OCI-LY3 (cell line): ENCODE data around the gene EPN1.

Experiments
- H2AFZ ChIP-seq: fragments of 200-600, 300-600 bp; shearing (Covaris generic); 2 replicates; pipeline ENCODE4 v1.6.0; 2014; ENCODE audit warnings: antibody characterized with exemption, low read depth, low read length
- H3K27ac ChIP-seq: fragments of 200-600, 300-600 bp; sonication (generic); 2 replicates; pipeline ENCODE4 v1.5.1; 2014; ENCODE audit warnings: mild to moderate bottlenecking, low read length, moderate library complexity, mixed read lengths
- H3K27me3 ChIP-seq: fragments of 200-600, 300-600 bp; sonication (generic); 2 replicates; pipeline ENCODE4 v1.6.1; 2014; ENCODE audit warnings: low read depth, low read length, mixed read lengths
- H3K36me3 ChIP-seq: fragments of 200-600, 300-600 bp; sonication (generic); replicated peaks from 2 replicates; pipeline ENCODE3; 2014; ENCODE audit warnings: low read depth, low read length, mixed read lengths
- H3K4me1 ChIP-seq: fragments of 300-600, 200-600 bp; sonication (generic); 2 replicates; pipeline ENCODE4 v1.6.1; 2014; ENCODE audit warnings: low read length, mixed read lengths
- H3K4me2 ChIP-seq: fragments of 200-600, 300-600 bp; sonication (generic); 2 replicates; pipeline ENCODE4 v1.6.1; 2014; ENCODE audit warnings: low read length, mixed read lengths
- H3K4me3 ChIP-seq: fragments of 300-600, 200-600 bp; sonication (generic); 2 replicates; pipeline ENCODE4 v1.5.1; 2014; ENCODE audit warnings: antibody characterized with exemption, mild to moderate bottlenecking, low read length, moderate library complexity
- H3K79me2 ChIP-seq: fragments of 300-600, 200-600 bp; shearing (Covaris generic); 2 replicates; pipeline ENCODE4 v1.6.1; 2014; ENCODE audit warnings: mild to moderate bottlenecking, low read length, mixed read lengths
- H3K9ac ChIP-seq: fragments of 300-600, 200-600 bp; shearing (Covaris generic); 2 replicates; pipeline ENCODE4 v1.6.0; 2014; ENCODE audit warnings: mild to moderate bottlenecking, low read length, moderate library complexity
- H3K9me3 ChIP-seq: fragments of 200-600, 300-600 bp; shearing (Covaris generic); 2 replicates; pipeline ENCODE4 v1.6.1; 2014; ENCODE audit warnings: low read length, mixed read lengths; ENCODE audit not compliant: insufficient read depth
- H4K20me1 ChIP-seq: fragments of 200-600, 300-600 bp; sonication (generic); 2 replicates; pipeline ENCODE4 v1.6.1; 2016; ENCODE audit warnings: low read length, mixed read lengths; ENCODE audit not compliant: insufficient read depth
- EZH2phosphoT487 ChIP-seq: fragments of 200-600 bp; shearing (Covaris generic); IDR thresholded peaks from 2 replicates; pipeline ENCODE4 v1.6.1; 2018; ENCODE audit warnings: antibody characterized with exemption, mixed run types, low read depth
- TF ChIP-seq, protein P1 (sequence below): fragments of 200-600, 300-600 bp; sonication (generic); IDR thresholded peaks from 2 replicates; pipeline ENCODE4 v1.5.1; 2014; ENCODE audit warnings: antibody characterized with exemption, low read length, low read depth

Gene EPN1

DNA sequence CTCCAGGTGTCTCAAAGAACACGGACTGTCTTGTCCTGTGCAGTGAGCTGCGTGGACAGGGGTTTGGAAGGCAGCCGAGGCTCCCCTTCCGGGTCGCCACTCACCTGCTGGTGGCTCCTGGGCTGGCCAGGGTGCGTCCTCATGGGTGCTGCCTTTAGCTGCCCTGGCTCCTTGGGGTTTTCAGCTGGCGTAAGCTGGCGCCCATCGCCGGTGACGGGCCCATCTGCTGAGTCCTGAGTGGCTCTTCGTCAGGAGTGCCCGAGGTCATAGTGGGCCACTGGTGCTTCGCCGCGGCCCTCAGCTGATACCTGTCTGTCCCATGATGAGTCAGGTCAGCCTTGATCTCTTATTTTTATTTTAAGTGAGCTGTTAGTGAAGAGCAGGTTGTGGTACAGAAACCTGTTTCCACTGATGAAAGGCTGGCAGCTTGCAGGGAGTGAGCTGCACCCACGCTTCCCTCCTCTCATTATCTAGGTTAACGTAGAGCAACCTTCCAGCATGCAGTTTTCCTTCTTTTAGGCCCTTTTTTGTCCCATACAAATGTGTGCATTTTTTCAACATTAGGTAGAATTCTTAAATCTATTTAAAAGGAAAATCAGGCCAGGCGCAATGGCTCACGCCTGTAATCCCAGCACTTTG lies 18.4 kb downstream of the EPN1 start:
- TF ChIP-seq EZH2phosphoT487 = no peak
- peaks cover 87% of the 10 kb centered on the region for H3K36me3 ChIP-seq

GRCh38 chr19:55694241-55694655 lies 19.2 kb downstream of the EPN1 start:
- Histone ChIP-seq H3K4me2 (no peak overlapping the region), H3K27ac (no peak overlapping the region), H3K4me1 (no peaks in the 10 kb centered on the region), H3K4me3 (no peak overlapping the region), H3K79me2 (0 out of 2 replicates have a peak, but pooled peaks cover 7% of the 10 kb centered on the region), H4K20me1 (peaks cover 18% of the 10 kb centered on the region), H3K9ac (no peak overlapping the region), H3K27me3 (no peaks in the 10 kb centered on the region), H3K36me3 (peaks cover 85% of the 10 kb centered on the region), H3K9me3 (no peaks in the 10 kb centered on the region), H2AFZ (no peak overlapping the region)
- TF ChIP-seq, protein P1, sequence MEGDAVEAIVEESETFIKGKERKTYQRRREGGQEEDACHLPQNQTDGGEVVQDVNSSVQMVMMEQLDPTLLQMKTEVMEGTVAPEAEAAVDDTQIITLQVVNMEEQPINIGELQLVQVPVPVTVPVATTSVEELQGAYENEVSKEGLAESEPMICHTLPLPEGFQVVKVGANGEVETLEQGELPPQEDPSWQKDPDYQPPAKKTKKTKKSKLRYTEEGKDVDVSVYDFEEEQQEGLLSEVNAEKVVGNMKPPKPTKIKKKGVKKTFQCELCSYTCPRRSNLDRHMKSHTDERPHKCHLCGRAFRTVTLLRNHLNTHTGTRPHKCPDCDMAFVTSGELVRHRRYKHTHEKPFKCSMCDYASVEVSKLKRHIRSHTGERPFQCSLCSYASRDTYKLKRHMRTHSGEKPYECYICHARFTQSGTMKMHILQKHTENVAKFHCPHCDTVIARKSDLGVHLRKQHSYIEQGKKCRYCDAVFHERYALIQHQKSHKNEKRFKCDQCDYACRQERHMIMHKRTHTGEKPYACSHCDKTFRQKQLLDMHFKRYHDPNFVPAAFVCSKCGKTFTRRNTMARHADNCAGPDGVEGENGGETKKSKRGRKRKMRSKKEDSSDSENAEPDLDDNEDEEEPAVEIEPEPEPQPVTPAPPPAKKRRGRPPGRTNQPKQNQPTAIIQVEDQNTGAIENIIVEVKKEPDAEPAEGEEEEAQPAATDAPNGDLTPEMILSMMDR = no peak
- TF ChIP-seq EZH2phosphoT487 = no peak

More for the DNA sequence above, 18.4 kb downstream of the EPN1 start:
- H4K20me1 ChIP-seq = peaks cover 26% of the 10 kb centered on the region
- no peak overlapping the region for H3K9ac ChIP-seq
- H3K9me3 ChIP-seq = no peaks in the 10 kb centered on the region
- H3K27ac ChIP-seq = no peak overlapping the region
- no peak overlapping the region for H3K4me3 ChIP-seq
- peaks cover 8% of the 10 kb centered on the region; the same call in 1 of the 2 replicates for H3K79me2 ChIP-seq
- H3K27me3 ChIP-seq = no peaks in the 10 kb centered on the region
- no peaks in the 10 kb centered on the region for H3K4me1 ChIP-seq
- no peak overlapping the region for H2AFZ ChIP-seq
- H3K4me2 ChIP-seq = no peak overlapping the region

- no peak overlapping the region for H3K4me2 ChIP-seq
- H3K79me2 ChIP-seq = 0 out of 2 replicates have a peak, but pooled peaks cover 1% of the 10 kb centered on the region
- H3K36me3 ChIP-seq = peaks cover 84% of the 10 kb centered on the region
Observed at GRCh38 chr19:55694656-55695491, 19.8 kb downstream of the EPN1 start.

DNA sequence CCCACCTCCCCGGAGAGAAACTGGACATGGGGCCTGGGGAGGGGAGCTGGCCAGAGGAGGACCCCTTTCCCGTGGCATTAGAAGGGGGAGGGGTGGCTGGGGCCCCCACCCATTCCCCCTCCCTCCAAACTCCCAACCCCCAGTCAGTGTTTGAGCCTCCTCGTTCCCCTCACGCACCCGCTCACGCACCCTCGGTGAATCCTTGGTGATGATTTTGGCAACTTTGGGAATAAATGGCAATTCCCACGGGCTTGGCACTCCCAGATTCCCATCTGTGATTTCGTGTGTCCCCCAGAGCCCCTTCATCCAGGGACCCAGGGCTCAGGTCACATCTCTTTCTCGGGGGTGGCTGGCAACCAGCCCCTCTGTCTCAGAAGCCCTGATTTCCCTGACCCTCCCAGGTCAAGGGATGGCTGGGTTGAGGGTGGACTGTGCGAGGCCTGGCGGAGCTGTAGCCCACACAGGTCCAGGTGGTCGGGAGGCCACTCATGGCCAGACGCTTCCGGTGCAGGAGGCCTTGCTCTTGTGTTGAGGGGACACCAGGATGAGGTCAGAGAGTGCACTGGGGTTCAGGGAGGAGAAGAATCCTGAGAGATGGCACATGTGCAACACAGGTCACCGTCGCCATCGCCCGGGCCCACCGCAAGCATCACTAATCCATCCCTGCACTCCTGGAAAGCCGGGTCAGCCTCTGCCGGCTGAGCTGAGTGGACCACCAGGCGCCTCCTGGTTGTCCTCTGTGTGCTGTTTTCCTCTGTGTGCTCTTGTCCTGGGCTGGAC lies 20.7 kb downstream of the EPN1 start:
- Histone ChIP-seq H3K4me3 (no peak overlapping the region), H3K79me2 (no peaks in the 10 kb centered on the region), H3K27ac (no peak overlapping the region), H3K27me3 (no peaks in the 10 kb centered on the region), H4K20me1 (peaks cover 6% of the 10 kb centered on the region; the same call in 1 of the 2 replicates), H3K9ac (no peak overlapping the region), H3K4me1 (no peaks in the 10 kb centered on the region), H2AFZ (no peak overlapping the region), H3K36me3 (peaks cover 80% of the 10 kb centered on the region), H3K4me2 (no peak overlapping the region), H3K9me3 (no peaks in the 10 kb centered on the region)
- TF ChIP-seq, protein P1 = no peak
- TF ChIP-seq EZH2phosphoT487 = no peak

More at GRCh38 chr19:55694656-55695491, 19.8 kb downstream of the EPN1 start:
- no peak overlapping the region for H2AFZ ChIP-seq
- no peaks in the 10 kb centered on the region for H3K9me3 ChIP-seq
- H3K4me3 ChIP-seq = no peak overlapping the region
- no peak overlapping the region for H3K9ac ChIP-seq
- H3K4me1 ChIP-seq = no peaks in the 10 kb centered on the region
- H3K27ac ChIP-seq = no peak overlapping the region
- peaks cover 12% of the 10 kb centered on the region for H4K20me1 ChIP-seq
- TF ChIP-seq, protein P1 = no peak
- TF ChIP-seq EZH2phosphoT487 = no peak
- H3K27me3 ChIP-seq = no peaks in the 10 kb centered on the region
